Kidney (tissue), 14 donors: ENCODE results near the gene RBPJ. TPM values are rescaled to one million over a fixed set of nuclear protein-coding genes. Genes with fewer than 3 reads are reported as not detected.
A peak's percentile ranks its signal among the peaks of the same experiment; 100 is the strongest.

Experiments
- DNase-seq, 5 donors: peaks; one replicate each; pipeline ENCODE4 v3.0.0-alpha.2; 2013 to 2020
- FAIRE-seq: peaks from 2 replicates; lab custom pipeline; 2012; peaks lifted over from hg19 to GRCh38; lab: Jason Lieb, UNC
- H3K27ac ChIP-seq, 2 donors: one replicate each; pipeline ENCODE4 v1.7.0; 2013; ENCODE audit warnings: low read depth in 2 of 2, low read length in 2 of 2, inconsistent platforms in 1 of 2
- H3K27me3 ChIP-seq: one replicate; pipeline ENCODE4 v1.7.1; 2013; ENCODE audit warnings: low read length, inconsistent platforms; ENCODE audit not compliant: control insufficient read depth, insufficient read depth
- H3K36me3 ChIP-seq, 3 donors: one replicate each; pipeline versions ENCODE4 v1.7.0 to v1.7.1; 2013; ENCODE audit warnings: low read length in 3 of 3, control low read depth in 1 of 3, inconsistent platforms in 1 of 3; ENCODE audit not compliant: insufficient read depth in 3 of 3, control insufficient read depth in 2 of 3
- H3K4me1 ChIP-seq, 3 donors: one replicate each; pipeline versions ENCODE4 v1.7.0 to v1.7.1; 2013; ENCODE audit warnings: low read length in 3 of 3, inconsistent platforms in 1 of 3, low read depth in 1 of 3; ENCODE audit not compliant: control insufficient read depth in 2 of 3, insufficient read depth in 2 of 3
- H3K4me3 ChIP-seq, 3 donors: one replicate each; pipeline versions ENCODE4 v1.7.0 to v1.8.1; 2013; ENCODE audit warnings: low read length in 3 of 3, control low read depth in 1 of 3, inconsistent platforms in 1 of 3
- H3K9ac ChIP-seq, 3 donors: one replicate each; pipeline versions ENCODE4 v1.7.0 to v1.7.1; 2013; ENCODE audit warnings: low read length in 3 of 3, control low read depth in 1 of 3, inconsistent platforms in 1 of 3
- H3K9me3 ChIP-seq, 3 donors: one replicate each; pipeline versions ENCODE4 v1.7.0 to v1.7.1; 2013; ENCODE audit warnings: low read length in 3 of 3, control low read depth in 1 of 3, inconsistent platforms in 1 of 3; ENCODE audit not compliant: control insufficient read depth in 2 of 3, insufficient read depth in 1 of 3
- CTCF ChIP-seq: IDR thresholded peaks from 3 replicates; pipeline ENCODE4 v1.5.1; 2012; ENCODE audit warnings: mild to moderate bottlenecking, moderate library complexity, borderline replicate concordance; ENCODE audit not compliant: insufficient read depth; ENCODE audit errors: extremely low read depth
- intact Hi-C: fragments of 100-400 bp; cut with DNase I; formaldehyde crosslinking; loops from one replicate; pipeline ENCODE4 v1.11.1; 2022
- polyA plus RNA-seq: library from polyadenylated mRNA; stranded (reverse); fragments of 350-450 nt; fragmentation: Illumina TruSeq; extraction: RNeasy Lipid Tissue Mini Kit (QIAGEN cat#74804); gene quantifications from one replicate; pipeline ENCODE4 v1.2.3, GENCODE V29; 2014; ENCODE audit warnings: low read depth, low replicate concordance; ENCODE audit not compliant: insufficient read depth
- total RNA-seq: library from RNA; stranded (reverse); fragmentation: NEBNext Ultra II Directional; extraction: Animal tissue kit (Norgen Biotek cat#: 25700); gene quantifications from one replicate; pipeline ENCODE4 v1.2.1, GENCODE V29; 2021
- donor health status: control.
- donor health status: control.
- donor health status: control.
- donor health status: control.
- donor health status: control.
- donor health status: DM: yes; HTN: yes; CAD: no.
- donor health status: Normal renal cell carcinoma (clear cell type).

RBPJ gene
- total and polyA plus RNA-seq, 2 donors from 2014 or later, result 28.5 to 77.6 TPM

GRCh38 chr4:26451597-26451996, 130.8 kb downstream of the RBPJ start:
- no peak for TF ChIP-seq CTCF
- FAIRE-seq, result no peak
- DNase-seq, result no peak
- H3K4me3 ChIP-seq, result no peak overlapping the region
- peaks cover 0 to 3% (median 0%) of the 10 kb centered on the region in 3 donors for H3K9me3 ChIP-seq
- H3K4me1 ChIP-seq, result no peaks in the 10 kb centered on the region
- no peaks in the 10 kb centered on the region for H3K36me3 ChIP-seq
- H3K27ac ChIP-seq, result no peak overlapping the region
- no peaks in the 10 kb centered on the region for H3K27me3 ChIP-seq
- intact Hi-C loops, result no loop called here
- no peak overlapping the region for H3K9ac ChIP-seq

GRCh38 chr4:26452565-26453531, 132.0 kb downstream of the RBPJ start:
- Histone ChIP-seq H3K27ac (no peak overlapping the region), H3K4me3 (no peak overlapping the region), H3K36me3 (no peaks in the 10 kb centered on the region), H3K9me3 (peaks cover 0 to 3% (median 0%) of the 10 kb centered on the region in 3 donors), H3K27me3 (no peaks in the 10 kb centered on the region), H3K9ac (no peak overlapping the region), H3K4me1 (no peaks in the 10 kb centered on the region)
- FAIRE-seq (no peak), DNase-seq (peak in 1 of 5 donors; percentile 6)
- TF ChIP-seq CTCF, result no peak
- intact Hi-C loops, result no loop called here

- intact Hi-C loops, result no loop called here
- Histone ChIP-seq H3K4me1 (no peaks in the 10 kb centered on the region), H3K27me3 (no peaks in the 10 kb centered on the region), H3K9ac (no peak overlapping the region), H3K9me3 (peaks cover 0 to 3% (median 0%) of the 10 kb centered on the region in 3 donors), H3K36me3 (no peaks in the 10 kb centered on the region), H3K4me3 (no peak overlapping the region), H3K27ac (no peak overlapping the region)
- no peak for FAIRE-seq
- no peak for DNase-seq
- no peak for TF ChIP-seq CTCF
Measured at GRCh38 chr4:26454961-26455360, 134.1 kb downstream of the RBPJ start.
